HG02973 (cell line): ENCODE results near the gene AP2A2.

Experiments
- ATAC-seq: cut with Tn5 transposase; IDR thresholded peaks from one replicate; pipeline ENCODE4 v1.9.1; 2021; ENCODE audit warnings: moderate library complexity; ENCODE audit not compliant: unreplicated experiment

AP2A2 gene

DNA sequence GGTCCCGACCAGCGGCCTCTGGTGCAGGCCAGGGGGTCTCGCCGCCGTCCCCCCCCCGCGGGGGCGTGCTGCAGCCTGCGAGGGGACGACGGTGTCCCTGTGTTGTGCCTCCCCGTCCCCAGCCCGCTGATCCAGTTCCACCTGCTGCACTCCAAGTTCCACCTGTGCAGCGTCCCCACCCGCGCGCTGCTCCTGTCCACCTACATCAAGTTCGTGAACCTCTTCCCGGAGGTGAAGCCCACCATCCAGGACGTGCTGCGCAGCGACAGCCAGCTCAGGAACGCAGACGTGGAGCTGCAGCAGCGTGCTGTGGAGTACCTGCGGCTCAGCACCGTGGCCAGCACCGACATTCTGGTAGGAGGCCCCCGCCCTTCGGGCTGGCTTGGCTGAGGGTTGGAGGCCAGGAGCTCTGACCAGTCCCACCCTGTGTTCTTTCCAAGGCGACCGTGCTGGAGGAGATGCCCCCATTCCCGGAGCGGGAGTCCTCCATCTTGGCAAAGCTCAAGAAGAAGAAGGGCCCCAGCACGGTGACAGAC is 68.0 kb downstream of the AP2A2 start:
- ATAC-seq, result no peak

- ATAC-seq, result no peak
These were observed 69.5 kb downstream of the AP2A2 start for GRCh38 chr11:995044-995751.

- peak; percentile 67 for ATAC-seq
These were observed 70.2 kb downstream of the AP2A2 start for GRCh38 chr11:995752-996420.

DNA sequence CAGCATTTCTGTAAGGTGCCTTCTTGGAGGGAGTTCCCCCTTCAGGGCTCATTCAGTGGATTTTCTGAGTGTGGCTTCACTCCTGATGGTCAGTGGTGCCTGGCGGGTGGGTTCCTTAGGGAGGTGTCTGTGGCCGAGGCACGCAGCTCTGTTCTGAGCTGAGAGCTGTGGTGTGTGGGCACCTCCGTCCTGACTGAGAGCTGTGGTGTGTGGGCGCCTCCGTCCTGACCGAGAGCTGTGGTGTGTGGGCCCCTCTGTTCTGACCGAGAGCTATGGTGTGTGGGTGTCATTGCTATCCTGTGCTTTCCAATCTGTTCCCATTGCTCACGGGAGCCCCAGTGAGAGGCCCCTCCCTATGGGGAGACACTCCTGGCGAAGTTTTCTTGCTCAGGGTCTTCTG is 71.0 kb downstream of the AP2A2 start:
- ATAC-seq, result no peak

DNA sequence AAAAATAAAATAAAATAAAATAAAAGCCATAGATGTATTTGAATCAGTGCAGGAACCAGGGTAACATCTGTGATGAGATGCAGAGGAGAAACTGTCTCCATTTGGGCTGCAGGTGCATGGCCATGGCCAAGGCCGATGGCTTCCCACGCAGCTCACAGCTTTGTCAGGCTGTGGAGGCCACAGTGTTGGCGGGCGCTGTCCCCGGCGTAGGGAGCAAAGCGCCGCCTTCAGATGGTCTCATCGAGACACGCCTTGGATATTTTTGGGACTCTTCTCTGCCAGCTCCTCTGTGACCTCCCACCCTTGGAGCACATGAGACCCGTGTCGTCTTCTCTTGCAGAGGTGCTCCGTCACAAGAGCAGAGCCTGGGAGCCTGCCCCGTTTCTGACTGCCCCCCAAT is 72.2 kb downstream of the AP2A2 start:
- ATAC-seq, result no peak

GRCh38 chr11:999009-999408 is 73.3 kb downstream of the AP2A2 start:
- ATAC-seq, result no peak

DNA sequence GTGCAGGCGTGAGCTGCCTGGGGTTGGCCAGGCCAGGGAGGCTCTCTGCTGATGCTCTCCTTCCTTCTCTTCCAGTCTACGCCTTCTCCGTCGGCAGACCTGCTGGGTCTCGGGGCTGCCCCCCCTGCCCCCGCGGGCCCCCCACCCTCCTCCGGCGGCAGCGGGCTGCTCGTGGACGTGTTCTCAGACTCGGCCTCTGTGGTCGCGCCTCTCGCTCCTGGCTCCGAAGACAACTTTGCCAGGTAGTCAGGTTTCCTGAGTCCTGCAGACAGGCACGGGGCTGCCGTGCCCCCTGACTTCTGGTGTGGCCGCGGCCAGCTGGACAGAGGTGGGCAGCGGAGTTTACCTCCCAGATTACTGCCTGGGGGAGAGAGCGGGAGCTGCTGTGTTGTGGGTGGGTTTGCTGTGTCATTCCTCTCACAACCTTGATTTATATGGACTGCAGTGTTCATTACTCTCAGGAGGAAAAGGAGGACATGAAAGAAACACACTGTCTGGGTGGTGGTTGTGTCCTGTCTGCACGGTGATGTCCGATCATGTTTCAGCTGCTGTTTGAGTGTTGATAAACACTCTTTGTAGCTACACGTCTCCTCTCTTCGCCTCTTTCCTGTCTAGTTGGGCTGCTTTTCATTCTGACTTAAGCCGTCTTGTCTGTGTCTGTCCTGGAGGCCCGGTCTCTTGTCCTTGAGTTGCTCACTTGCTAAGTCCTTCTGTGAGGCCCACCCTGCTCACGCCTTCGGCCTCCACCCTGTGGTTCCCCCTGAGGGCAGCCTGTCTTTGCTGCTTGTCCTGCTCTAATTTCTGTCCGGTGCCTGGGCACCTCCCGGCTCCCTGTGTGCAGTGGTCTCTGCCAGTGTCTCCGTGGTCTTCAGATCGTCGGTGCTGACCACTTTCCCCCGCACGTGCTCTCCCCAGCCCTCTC is 74.9 kb downstream of the AP2A2 start:
- no peak for ATAC-seq

DNA sequence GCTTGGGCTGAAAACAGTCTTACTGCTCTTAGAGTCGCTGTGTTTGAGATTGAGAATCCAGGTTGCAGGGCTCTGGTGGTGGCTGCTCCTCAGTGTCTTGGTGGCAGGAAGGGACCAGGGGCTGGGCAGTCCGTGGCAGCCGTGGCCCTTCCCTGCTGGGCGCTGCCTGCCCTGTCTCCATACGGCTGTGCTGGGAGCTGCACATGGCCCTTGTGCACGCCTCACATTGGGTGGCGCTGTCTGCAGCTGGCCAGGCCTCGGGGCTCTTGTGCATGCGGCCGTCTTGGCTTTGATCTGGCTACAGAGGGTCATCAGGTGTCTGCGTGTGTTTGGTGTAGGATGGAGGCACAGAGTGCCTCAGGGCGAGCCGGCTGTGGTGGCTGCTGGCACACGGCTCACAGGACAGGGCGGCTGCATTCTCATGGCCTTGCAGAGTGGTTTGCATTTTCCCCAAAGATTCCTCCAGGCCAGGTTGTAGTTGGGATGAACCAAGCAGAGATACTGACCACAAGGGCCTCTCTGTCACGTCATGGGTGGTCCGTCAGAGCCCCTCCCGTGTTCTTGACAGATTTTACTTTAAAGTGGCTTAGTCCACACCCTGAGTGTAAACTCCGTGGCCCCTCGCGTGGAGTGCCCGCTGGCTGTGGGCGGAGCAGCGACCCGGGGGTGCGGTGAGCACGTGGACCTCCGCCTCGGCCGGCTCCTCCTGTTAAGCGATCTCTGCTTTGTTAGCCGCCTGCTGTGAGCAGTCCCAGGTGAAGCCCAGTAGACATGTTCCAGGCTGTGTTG is 76.1 kb downstream of the AP2A2 start:
- no peak for ATAC-seq

- no peak for ATAC-seq
These were observed 76.8 kb downstream of the AP2A2 start for GRCh38 chr11:1002406-1002984.

DNA sequence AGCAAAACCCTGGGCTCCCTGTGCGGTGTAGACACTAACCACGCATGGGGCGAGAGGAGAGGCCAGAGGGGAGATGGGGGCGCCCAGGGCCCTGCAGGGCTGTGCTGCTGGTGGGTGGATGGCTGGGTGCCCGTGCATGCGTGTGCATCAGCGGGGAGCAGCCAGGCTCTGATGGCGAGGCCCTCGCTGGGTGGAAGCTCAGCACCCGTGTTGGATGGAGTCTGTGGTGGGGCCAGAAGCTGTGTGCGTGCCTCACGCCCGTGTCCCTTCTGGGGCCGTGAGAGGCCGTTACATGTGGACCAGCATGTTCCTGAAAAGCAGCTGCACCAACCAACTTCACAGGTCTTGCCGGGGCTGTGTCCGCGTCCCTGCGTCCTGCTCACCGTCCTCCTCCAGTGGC is 77.5 kb downstream of the AP2A2 start:
- no peak for ATAC-seq

GRCh38 chr11:1005928-1006327 is 80.3 kb downstream of the AP2A2 start:
- no peak for ATAC-seq

- ATAC-seq, result no peak
These were observed 81.1 kb downstream of the AP2A2 start for GRCh38 chr11:1006762-1007161.

- ATAC-seq, result no peak
These were observed 81.6 kb downstream of the AP2A2 start for GRCh38 chr11:1007279-1007678.

GRCh38 chr11:1008001-1008802 is 82.5 kb downstream of the AP2A2 start:
- no peak for ATAC-seq

DNA sequence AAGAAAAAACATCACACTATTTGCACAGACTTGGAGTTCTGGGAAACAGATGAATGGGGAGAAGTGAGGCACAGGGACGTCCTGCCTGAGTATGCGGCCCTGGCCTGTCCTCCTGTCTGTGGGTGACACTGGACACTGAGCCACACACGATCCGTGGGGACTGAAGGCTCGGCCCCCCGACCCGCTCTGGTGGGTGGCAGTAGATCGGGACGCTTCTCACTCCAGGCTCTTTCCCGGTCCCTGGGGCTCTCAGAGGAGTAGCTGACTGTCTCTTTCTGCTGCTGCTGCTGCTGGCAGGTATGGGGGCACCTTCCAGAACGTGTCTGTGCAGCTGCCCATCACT is 83.1 kb downstream of the AP2A2 start:
- ATAC-seq, result no peak

GRCh38 chr11:1009371-1009770 is 83.7 kb downstream of the AP2A2 start:
- no peak for ATAC-seq

- no peak for ATAC-seq
These were observed 84.3 kb downstream of the AP2A2 start for GRCh38 chr11:1009991-1010390.

DNA sequence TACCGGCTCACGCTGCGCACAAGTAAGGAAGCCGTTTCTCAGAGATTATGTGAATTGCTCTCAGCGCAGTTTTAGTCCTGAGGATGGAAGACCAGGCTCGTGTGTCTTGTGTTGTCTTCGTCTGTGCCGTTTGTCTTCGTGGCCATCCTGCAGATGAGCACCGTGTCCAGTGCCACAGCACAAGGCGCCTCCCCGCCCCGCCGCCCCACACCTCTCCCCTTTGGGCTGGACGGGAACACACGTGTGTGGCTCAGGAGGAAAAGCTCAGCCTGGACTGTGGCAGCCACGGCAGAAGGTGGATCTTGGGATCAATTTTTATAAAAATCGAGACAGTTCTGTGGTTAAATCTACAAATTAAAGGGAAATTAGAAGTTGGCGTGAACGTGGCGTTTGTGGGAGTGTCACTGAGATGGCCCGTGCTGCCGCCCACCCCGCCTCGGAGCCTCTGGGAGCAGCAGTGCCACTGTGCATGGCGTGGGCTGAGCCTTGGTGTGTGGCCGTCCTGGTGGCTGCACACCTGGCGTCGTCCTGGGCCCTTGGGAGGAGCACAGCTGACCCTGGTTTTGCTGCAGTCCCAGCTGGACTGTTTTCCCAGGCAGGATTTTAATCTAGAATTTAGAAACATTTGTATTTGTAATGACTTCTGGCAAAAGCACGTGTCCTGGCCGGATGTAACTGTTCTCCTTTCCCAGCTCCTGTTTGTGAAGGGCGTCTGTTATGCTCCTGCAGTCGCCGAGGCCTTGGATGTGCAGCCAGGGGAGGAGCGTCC is 85.1 kb downstream of the AP2A2 start:
- no peak for ATAC-seq

DNA sequence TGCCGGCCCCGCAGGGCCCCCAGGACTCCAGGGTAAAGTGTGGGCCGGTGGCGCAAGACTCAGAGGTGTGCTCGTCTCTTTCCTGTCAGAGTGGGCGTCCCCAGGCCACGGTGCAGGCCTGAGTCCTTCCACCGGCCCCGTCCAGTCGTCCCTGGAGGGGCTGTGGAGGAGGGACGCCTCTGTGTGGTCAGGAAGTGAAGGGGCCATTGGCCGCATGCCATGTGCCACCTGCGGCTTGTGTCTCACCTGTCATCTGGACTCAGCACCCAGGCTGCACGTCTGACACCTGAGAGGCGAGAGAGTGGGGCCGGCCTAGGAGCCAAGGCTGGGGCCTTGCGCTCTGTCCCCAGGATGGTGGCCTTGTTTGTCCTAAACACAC is 85.6 kb downstream of the AP2A2 start:
- no peak for ATAC-seq
